GM10847 (cell line): ENCODE measurements around the gene OCA2.

Experiments used
- POLR2A ChIP-seq: IDR thresholded peaks from 2 replicates; pipeline ENCODE4 v1.6.1; 2011; ENCODE audit not compliant: insufficient read length; ENCODE audit errors: extremely low read depth

OCA2 gene

GRCh38 chr15:28068930-28069329, 30.2 kb downstream of the OCA2 start:
- TF ChIP-seq POLR2A: no peak

- TF ChIP-seq POLR2A: no peak
Observed at GRCh38 chr15:28066231-28066630, 32.9 kb downstream of the OCA2 start.

- no peak for TF ChIP-seq POLR2A
Observed at GRCh38 chr15:28060005-28060404, 39.1 kb downstream of the OCA2 start.

DNA sequence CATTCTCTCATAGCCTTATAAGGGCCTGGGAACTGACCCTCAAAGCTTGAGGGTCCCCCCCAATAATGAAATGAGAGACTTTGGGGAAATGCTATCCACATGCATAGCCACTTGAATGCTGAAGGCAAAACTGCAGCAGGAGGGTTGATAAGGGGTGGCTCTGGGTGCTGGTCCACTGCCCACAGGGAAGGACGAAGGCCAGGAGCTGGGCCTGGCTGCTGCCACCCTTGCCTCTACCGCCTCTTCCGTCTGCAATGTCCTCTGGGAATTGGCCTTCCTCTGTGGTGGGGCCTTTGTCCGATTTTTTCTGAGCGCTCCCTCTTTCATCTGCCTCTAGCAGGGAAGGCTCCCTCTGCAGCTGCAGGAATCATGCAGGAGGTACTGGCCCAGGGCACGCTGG, 41.0 kb downstream of the OCA2 start:
- TF ChIP-seq POLR2A: no peak

DNA sequence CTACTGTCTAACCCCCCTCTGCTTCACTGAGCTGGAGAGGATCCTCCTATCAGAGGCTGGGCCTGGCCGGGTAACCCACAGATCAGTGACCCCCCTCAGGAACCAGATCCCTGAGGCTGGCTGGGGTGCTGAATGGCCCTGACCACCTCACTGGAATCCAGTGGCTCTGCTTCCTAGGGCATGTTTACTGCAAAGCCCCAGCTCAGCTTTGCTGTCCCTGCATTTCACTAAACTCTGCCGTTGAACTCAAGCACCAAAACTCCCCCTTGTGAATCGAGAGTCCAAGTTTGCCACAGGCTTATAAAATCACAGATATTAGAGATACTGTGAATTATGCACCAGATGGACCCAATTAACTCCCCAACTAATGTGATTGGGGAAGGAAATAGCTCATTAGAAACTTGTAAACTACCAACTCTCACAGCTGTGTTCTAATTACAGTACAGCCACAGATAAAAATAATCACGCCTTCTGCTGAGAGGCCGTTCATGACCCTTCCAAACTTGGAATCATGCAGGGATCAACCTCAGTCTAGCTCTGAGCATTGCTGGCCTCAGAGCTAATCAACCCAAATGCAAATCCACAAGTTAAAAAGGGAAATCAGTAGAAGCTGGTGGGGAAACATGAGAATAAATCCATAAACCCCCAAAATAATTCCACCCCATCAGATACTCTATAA, 47.0 kb downstream of the OCA2 start:
- no peak for TF ChIP-seq POLR2A

- TF ChIP-seq POLR2A: no peak
Observed at GRCh38 chr15:28049581-28049980, 49.5 kb downstream of the OCA2 start.

DNA sequence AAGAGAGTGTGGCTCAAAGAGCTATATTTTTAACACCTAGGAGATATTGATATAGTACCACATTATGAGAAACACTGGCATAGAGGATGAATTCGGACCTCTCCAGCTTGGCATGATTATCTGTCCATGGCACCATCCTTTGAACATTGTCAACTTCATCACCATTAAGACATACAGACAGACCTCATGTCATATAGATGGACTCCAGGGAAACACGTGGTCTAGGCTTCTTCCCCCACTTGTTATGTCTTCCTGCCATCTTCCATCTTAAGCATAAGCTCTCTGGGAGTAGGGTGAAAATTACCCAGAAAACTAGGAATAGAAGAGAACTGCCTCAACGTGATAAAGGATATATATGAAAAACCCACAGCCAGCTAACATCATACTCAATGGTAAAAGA, 51.8 kb downstream of the OCA2 start:
- no peak for TF ChIP-seq POLR2A

DNA sequence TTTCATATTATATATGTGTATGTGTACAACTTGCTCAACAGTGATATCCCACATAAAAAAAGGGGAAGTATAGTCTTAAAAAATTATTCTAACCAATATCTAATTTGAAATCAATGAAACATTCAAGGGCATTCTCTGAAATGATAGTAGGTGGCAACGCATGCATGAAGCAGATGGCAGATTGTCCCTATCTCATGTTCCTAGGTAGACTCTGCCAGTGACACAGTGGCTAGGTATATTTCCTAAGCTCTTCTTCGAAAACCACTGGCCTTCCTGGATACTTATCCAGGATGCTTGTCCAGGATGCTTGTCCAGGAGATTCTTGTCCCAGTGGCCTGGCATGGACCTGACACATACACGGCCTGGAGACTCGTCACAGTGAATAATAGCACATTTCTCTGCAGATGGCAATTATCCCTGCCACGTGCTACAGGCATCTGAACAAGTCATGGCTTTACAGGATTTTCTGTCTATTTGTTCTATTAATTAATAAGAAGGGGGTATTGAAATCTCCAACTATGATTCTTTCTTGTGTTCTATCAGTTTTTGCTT, 54.9 kb downstream of the OCA2 start:
- no peak for TF ChIP-seq POLR2A

- no peak for TF ChIP-seq POLR2A
Observed at GRCh38 chr15:28043691-28044091, 55.4 kb downstream of the OCA2 start.

GRCh38 chr15:28037969-28038590, 61.0 kb downstream of the OCA2 start:
- TF ChIP-seq POLR2A: no peak

- TF ChIP-seq POLR2A: no peak
Observed at GRCh38 chr15:28033443-28033842, 65.7 kb downstream of the OCA2 start.

DNA sequence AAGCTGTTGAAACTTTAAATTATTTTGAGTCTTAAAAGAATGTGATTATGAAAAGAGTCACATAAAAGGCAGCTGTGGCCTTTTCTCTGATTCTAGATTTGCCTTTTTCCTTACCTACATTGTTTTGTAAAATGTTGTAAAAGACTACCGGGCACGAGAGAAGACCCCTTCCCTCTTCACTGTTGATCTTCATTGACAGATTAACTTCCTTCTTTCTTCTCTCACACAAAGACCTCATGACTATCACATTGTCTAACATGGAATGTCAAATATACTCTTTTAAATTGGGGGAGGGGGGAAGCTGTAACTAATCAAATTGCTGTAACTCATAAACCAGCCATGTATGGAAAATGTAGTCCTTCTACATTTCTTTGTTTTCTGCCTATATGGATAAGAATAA, 68.3 kb downstream of the OCA2 start:
- TF ChIP-seq POLR2A: no peak

DNA sequence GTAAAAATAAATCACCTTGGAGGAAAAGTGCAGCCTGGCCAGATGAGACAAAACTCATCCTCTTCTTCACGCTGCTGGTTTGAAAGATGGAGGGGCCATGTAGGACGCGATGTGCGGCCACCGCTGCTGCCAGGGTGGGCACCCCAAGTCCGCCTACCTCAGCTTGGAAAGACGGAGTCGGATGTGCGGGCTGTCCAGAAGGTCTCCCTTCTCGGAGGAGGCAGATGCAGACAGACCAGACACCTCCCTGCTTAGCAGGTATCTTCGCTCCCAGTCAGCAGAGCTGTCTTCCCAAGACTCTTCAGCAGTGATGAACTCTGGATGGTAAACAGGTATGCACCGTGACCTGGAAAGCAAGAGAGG, 71.4 kb downstream of the OCA2 start:
- TF ChIP-seq POLR2A: no peak

GRCh38 chr15:28026764-28027713, 72.1 kb downstream of the OCA2 start:
- TF ChIP-seq POLR2A: no peak

DNA sequence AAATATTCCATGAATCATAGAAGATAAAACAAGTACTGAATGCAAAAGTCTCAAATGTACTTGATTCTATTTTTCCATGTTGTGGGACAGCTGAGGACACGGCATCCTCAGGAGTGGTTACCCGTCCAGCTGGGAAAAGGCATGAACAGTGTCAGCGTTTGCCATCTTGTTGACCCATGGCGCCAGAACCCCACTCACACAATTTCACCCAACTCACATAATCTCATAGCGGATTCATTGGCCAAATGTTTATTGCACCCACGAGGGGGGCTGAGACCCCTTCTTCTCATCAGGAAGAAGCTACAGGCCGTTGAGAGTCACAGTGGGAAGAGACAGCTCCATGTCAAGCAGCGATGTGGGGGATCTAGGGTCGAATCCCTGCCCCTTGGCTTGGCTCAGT, 72.9 kb downstream of the OCA2 start:
- TF ChIP-seq POLR2A: no peak

DNA sequence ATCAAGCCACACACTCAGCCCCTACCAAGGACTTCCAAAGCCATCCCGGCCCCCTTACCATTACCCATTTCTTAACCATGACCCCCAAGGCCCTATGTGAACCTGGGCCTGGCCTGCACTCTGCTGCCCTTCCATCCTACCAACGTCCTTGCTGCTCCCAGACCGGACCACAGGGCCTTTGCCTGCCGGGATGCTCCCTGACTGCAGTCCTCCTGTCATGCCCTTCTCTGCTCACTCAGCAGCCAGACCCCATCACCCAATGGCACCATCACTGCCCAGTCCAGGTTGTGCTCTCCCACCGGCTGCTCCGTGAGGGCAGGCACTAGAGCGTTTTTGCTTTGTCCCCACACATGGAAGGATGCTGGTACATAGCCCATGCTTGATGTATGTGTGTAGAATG, 73.7 kb downstream of the OCA2 start:
- no peak for TF ChIP-seq POLR2A
